ENCODE measurements around the gene FCER1G. TPM values are rescaled to one million over a fixed set of nuclear protein-coding genes. Genes with fewer than 3 reads are reported as not detected.

The FCER1G gene
- total and polyA plus RNA-seq, 9 of the 15 experiments (the other 6 are each of a cell fraction or from before 2014, with no cell fraction given), result 0.15 to 0.69 (median 0.31) TPM; not detected in 2

DNA sequence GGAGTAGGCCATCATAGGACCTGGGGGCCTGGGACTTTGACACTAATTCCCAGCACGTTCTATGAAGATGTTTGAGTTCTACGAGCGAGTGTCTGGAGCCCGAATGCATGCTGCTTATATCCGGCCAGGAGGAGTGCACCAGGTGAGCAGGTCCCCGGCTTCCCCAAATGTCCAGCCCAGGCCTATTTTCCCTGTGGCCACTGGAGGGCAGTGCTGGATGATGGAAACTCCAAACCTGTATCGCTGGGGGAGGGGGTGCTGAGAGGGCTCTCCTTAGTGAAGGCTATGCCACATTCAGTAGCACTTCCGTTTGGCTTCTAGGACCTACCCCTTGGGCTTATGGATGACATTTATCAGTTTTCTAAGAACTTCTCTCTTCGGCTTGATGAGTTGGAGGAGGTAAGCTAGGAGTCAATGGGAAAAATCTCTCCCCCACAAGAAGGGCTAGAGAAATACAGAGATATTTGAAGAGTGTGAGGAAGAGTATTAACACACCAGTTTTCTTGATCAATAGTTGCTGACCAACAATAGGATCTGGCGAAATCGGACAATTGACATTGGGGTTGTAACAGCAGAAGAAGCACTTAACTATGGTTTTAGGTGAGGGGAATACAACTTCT is 5.2 kb upstream of the FCER1G start (continued):
- TF ChIP-seq ZNF224 (CRISPR knock-in tag; IDR thresholded peaks at IDR 0.05) (no peak), SOX6 (IDR thresholded peaks at IDR 0.05) (no peak), ARID1B (IDR thresholded peaks at IDR 0.05) (no peak), NR2C2 (CRISPR knock-in tag; IDR thresholded peaks at IDR 0.05) (no peak), NR2C2 (tag; IDR thresholded peaks at IDR 0.05) (no peak), GABPB2 (CRISPR knock-in tag; conservative IDR thresholded peaks at IDR 0.05) (no peak), MTA1 (IDR thresholded peaks at IDR 0.05; ENCODE audit: borderline replicate concordance) (no peak), RHOXF2B (CRISPR knock-in tag; conservative IDR thresholded peaks at IDR 0.05) (no peak), ZKSCAN1 (IDR thresholded peaks at IDR 0.05; ENCODE audit: low read depth, low read length) (no peak), ZNF445 (CRISPR knock-in tag; IDR thresholded peaks at IDR 0.05; ENCODE audit: low read depth) (no peak)
- TF ChIP-seq, protein P1, sequence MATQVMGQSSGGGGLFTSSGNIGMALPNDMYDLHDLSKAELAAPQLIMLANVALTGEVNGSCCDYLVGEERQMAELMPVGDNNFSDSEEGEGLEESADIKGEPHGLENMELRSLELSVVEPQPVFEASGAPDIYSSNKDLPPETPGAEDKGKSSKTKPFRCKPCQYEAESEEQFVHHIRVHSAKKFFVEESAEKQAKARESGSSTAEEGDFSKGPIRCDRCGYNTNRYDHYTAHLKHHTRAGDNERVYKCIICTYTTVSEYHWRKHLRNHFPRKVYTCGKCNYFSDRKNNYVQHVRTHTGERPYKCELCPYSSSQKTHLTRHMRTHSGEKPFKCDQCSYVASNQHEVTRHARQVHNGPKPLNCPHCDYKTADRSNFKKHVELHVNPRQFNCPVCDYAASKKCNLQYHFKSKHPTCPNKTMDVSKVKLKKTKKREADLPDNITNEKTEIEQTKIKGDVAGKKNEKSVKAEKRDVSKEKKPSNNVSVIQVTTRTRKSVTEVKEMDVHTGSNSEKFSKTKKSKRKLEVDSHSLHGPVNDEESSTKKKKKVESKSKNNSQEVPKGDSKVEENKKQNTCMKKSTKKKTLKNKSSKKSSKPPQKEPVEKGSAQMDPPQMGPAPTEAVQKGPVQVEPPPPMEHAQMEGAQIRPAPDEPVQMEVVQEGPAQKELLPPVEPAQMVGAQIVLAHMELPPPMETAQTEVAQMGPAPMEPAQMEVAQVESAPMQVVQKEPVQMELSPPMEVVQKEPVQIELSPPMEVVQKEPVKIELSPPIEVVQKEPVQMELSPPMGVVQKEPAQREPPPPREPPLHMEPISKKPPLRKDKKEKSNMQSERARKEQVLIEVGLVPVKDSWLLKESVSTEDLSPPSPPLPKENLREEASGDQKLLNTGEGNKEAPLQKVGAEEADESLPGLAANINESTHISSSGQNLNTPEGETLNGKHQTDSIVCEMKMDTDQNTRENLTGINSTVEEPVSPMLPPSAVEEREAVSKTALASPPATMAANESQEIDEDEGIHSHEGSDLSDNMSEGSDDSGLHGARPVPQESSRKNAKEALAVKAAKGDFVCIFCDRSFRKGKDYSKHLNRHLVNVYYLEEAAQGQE (IDR thresholded peaks at IDR 0.05; ENCODE audit: borderline replicate concordance), result peak; percentile 87
- TF ChIP-seq, protein P1 (CRISPR knock-in tag; IDR thresholded peaks at IDR 0.05; ENCODE audit: low read depth), result no peak
